ENCODE data around the gene KLHL22.
"Not testable (repeated sequence)": the region's sequence is repeated elsewhere in the genome, so short reads cannot be mapped to it uniquely, and the experiment has no call there.

The KLHL22 gene

DNA sequence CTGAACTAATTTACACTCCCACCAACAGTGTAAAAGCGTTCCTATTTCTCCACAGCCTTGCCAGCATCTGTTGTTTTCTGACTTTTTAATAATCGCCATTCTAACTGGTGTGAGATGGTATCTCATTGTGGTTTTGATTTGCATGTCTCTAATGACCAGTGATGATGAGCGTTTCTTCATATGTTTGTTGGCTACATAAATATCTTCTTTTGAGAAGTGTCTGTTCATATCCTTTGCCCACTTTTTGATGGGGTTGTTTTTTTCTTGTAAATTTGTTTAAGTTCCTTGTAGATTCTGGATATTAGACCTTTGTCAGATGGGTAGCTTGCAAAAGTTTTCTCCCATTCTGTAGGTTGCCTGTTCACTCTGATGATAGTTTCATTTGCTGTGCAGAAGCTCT lies 79.9 kb downstream of the KLHL22 start:
- DNase-seq, result not testable (repeated sequence)

GRCh38 chr22:20415241-20415640 lies 80.4 kb downstream of the KLHL22 start:
- not testable (repeated sequence) for DNase-seq

DNA sequence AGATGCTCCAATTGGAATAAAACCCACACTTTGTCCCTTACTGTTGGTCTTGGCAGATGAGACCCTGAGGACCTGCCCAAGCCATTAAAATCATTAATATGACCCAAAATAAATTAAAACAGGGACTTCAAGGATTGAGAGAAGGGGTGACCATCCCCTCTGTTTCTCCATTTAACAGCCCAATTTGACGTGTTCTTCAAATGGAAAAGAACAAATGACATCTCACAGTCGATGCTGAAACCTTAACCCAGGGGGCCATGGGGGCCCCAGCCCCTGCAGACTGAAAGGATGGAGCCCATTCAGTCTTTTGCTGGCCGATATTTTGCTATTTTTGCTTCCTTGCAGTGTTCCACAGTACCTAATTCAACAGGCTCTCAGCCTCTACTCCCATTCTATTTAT lies 81.1 kb downstream of the KLHL22 start:
- DNase-seq, result no peak

GRCh38 chr22:20414059-20414440 lies 81.5 kb downstream of the KLHL22 start:
- peak; percentile 15 for DNase-seq

GRCh38 chr22:20413217-20414058 lies 82.2 kb downstream of the KLHL22 start:
- DNase-seq, result peak; percentile 9

GRCh38 chr22:20412474-20413216 lies 83.0 kb downstream of the KLHL22 start:
- peak; percentile 32 for DNase-seq

DNA sequence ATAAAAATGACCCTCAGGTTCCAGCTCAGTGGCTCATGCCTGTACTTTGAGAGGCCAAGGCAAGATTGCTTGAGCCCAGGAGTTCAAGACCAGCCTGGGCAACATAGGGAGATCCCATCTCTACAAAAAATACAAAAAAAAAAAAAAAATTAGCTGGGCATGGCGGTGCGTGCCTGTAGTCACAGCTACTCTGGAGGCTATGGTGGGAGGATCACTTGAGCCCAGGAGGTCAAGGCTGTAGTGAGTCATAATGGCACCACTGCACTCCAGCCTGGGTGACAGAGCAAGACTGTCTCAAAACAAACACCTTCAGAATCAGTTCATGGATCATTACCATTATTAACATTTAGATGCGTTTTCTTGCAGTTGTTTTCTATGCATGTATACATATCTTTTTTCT lies 86.2 kb downstream of the KLHL22 start:
- DNase-seq, result peak; percentile 19

DNA sequence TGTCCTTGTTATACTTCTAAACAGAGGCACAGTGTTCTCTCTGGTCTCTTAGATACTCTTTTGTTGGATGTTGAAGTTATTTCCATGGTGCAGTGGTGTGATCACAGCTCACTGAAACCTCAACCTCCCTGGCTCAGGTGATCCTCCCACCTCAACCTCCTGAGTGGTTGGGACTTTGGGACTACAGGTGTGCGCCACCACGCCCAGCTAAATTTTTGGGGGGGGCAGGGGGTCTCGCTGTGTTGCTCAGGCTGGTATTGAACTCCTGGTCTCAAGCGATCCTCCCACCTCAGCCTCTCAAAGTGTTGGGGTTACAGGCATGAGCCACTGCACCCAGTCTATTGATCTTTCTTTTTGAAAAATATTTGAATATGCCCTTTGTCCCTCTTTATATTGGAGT lies 86.7 kb downstream of the KLHL22 start:
- peak; percentile 12 for DNase-seq

- peak; percentile 16 for DNase-seq
These were observed 87.8 kb downstream of the KLHL22 start for GRCh38 chr22:20407829-20408228.

- peak; percentile 28 for DNase-seq
These were observed 88.7 kb downstream of the KLHL22 start for GRCh38 chr22:20406686-20407408.

DNA sequence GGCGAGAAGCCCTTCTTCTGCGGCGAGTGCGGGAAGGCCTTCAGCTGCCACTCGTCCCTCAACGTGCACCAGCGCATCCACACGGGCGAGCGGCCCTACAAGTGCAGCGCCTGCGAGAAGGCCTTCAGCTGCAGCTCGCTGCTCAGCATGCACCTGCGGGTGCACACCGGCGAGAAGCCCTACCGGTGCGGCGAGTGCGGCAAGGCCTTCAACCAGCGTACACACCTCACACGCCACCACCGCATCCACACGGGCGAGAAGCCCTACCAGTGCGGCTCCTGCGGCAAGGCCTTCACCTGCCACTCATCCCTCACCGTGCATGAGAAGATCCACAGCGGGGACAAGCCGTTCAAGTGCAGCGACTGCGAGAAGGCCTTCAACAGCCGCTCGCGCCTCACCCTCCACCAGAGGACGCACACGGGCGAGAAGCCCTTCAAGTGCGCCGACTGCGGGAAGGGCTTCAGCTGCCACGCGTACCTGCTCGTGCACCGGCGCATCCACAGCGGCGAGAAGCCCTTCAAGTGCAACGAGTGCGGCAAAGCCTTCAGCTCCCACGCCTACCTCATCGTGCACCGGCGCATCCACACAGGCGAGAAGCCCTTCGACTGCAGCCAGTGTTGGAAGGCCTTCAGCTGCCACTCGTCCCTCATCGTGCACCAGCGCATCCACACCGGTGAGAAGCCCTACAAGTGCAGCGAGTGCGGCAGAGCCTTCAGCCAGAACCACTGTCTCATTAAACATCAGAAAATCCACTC lies 89.5 kb downstream of the KLHL22 start:
- peak; percentile 11 for DNase-seq

DNA sequence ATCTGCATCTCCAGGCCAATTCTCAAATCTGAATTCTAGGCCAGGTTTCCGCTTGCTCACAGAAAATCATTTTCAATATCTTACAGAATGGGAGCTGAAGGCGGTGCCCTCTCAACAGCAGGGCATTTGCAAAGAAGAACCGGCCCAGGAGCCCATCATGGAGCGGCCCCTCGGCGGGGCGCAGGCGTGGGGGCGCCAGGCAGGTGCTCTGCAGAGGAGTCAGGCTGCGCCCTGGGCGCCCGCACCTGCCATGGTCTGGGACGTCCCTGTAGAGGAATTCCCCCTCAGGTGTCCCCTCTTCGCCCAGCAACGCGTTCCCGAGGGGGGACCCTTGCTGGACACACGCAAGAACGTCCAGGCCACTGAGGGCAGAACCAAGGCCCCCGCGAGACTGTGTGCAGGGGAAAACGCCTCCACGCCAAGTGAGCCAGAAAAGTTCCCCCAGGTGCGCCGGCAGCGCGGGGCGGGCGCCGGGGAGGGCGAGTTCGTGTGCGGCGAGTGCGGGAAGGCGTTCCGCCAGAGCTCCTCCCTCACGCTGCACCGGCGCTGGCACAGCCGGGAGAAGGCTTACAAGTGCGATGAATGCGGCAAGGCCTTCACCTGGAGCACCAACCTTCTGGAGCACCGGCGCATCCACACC lies 90.2 kb downstream of the KLHL22 start:
- peak; percentile 19 for DNase-seq

GRCh38 chr22:20404881-20405280 lies 90.7 kb downstream of the KLHL22 start:
- DNase-seq, result peak; percentile 11

- peak; percentile 16 for DNase-seq
These were observed 91.8 kb downstream of the KLHL22 start for GRCh38 chr22:20403779-20404140.

- peak; percentile 17 for DNase-seq
These were observed 92.4 kb downstream of the KLHL22 start for GRCh38 chr22:20402960-20403778.

DNA sequence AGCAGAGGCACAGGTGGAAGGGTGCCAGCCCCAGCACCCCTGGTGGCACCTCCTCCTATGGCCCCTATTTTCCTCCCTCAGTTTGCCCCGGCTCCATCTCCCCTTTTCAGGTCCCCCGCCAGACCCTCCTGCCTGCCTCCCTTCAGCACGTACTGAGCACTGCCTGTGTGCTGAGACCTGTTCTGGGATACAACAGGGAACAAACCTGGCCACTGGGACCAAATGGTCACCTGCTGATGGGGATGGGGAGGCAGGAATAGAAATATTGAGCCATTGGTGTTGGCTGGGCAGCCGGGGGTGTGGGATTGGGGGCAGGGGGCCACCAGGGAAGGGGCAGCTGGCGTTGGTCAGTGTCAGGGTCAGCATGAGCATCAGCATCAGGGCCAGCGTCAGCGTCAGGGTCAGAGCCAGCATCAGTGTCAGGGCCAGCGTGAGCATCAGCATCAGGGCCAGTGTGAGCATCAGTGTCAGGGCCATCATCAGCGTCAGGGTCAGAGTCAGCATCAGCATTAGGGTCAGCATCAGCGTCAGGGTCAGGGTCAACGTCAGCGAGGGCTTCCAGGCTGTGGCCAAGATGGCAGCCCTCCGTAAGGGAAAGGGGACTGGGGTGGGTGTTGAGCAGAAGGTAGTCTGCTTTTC lies 94.1 kb downstream of the KLHL22 start:
- DNase-seq, result no peak

DNA sequence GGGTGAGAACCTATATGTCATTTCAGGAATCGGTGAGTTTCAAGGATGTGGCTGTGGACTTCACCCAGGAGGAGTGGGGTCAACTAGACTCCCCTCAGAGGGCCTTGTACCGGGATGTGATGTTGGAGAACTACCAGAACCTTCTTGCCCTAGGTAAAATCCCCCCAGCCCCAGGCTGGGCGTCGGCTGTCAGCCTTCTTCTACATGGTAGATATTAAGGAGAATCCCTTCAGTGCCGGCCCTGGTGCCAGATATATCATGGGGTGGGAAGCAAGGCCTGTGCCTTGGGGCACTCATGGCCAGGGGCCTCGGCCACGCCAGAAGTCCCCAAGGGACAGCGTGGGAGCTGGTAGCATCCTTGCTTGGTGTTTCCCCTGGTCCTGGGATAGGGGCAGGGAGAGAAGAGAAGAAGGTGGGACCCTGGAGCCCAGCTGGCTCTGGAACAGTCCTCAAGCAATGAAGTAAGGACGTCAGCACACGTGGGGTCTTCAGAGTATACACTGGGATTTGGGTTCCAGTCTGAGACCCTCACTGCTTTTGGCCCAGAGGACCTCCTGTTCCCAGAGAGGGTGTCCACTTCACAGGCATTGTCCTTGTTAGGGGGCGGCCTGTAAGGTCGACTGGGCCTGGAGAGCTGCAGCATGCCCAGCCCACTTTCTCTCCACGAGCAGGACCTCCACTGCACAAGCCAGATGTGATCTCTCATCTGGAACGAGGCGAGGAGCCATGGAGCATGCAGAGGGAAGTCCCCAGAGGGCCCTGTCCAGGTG lies 94.8 kb downstream of the KLHL22 start:
- DNase-seq, result no peak

- DNase-seq, result no peak
These were observed 95.6 kb downstream of the KLHL22 start for GRCh38 chr22:20399866-20400605.

DNA sequence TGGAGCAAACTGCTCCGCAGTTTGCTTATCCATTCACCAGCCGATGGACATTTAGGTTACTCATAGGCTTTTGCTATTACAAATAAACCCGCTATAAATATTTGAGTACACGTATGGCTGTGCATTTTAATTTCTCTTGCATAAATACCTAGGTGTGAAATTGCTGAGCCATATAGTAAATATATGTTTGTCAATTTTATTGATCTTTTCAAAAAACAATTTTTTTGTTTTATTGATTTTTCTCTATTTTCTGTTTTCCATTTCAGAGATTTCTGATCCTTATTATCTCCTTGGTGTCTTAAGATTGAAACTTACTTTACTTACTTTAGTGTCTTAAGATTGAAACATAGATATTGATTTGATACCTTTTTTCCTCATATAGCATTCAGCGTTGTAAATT lies 97.2 kb downstream of the KLHL22 start:
- DNase-seq, result no peak

Measured in right forelimb (tissue), 1 donor.